GM12874 (cell line): ENCODE results near the gene ENGASE.

ENCODE experiments used
- CTCF ChIP-seq: IDR thresholded peaks from 2 replicates; pipeline ENCODE4 v1.5.1; 2011; ENCODE audit warnings: low read depth, mild to moderate bottlenecking, control low read depth, low read length, moderate library complexity; ENCODE audit not compliant: insufficient read depth

ENGASE gene

GRCh38 chr17:79118924-79119323, 44.3 kb downstream of the ENGASE start:
- TF ChIP-seq CTCF = no peak

GRCh38 chr17:79120259-79120658, 45.6 kb downstream of the ENGASE start:
- TF ChIP-seq CTCF = no peak

GRCh38 chr17:79123988-79124387, 49.4 kb downstream of the ENGASE start:
- TF ChIP-seq CTCF = no peak

GRCh38 chr17:79124513-79125209, 50.0 kb downstream of the ENGASE start:
- no peak for TF ChIP-seq CTCF

GRCh38 chr17:79125503-79125902, 50.9 kb downstream of the ENGASE start:
- no peak for TF ChIP-seq CTCF

GRCh38 chr17:79126139-79126538, 51.5 kb downstream of the ENGASE start:
- TF ChIP-seq CTCF = 0 out of 2 replicates have a peak, but pooled peaks have one; percentile 9

- TF ChIP-seq CTCF = no peak
These were observed 53.0 kb downstream of the ENGASE start for GRCh38 chr17:79127534-79128135.
